Thymus (tissue), 11 donors: ENCODE results near the gene DNAJC16. TPM values are rescaled to one million over a fixed set of nuclear protein-coding genes. Genes with fewer than 3 reads are reported as not detected.
"Not testable (repeated sequence)": the region's sequence is repeated elsewhere in the genome, so short reads cannot be mapped to it uniquely, and the experiment has no call there.

Experiments
- DNase-seq, 9 donors: peaks; one replicate each; pipeline ENCODE4 v3.0.0-alpha.2; 2013; ENCODE audit warnings: low spot score in 9 of 9, low read depth in 6 of 9, missing footprints in 1 of 9
- H3K27ac ChIP-seq, 2 donors: one replicate each; pipeline ENCODE4 v1.5.1; 2013; ENCODE audit warnings: control low read depth in 1 of 2, low read depth in 1 of 2, low read length in 1 of 2, mild to moderate bottlenecking in 1 of 2, moderate library complexity in 1 of 2
- H3K27me3 ChIP-seq, 2 donors: one replicate each; pipeline ENCODE4 v1.5.1; 2013; ENCODE audit warnings: low read length in 1 of 2; ENCODE audit not compliant: control insufficient read depth in 2 of 2, insufficient read depth in 1 of 2
- H3K36me3 ChIP-seq, 2 donors: one replicate each; pipeline ENCODE4 v1.5.1; 2013; ENCODE audit warnings: low read length in 1 of 2, mild to moderate bottlenecking in 1 of 2, moderate library complexity in 1 of 2; ENCODE audit not compliant: control insufficient read depth in 2 of 2, insufficient read depth in 2 of 2
- H3K4me1 ChIP-seq, 2 donors: one replicate each; pipeline ENCODE4 v1.5.1; 2013; ENCODE audit warnings: low read length in 2 of 2; ENCODE audit not compliant: control insufficient read depth in 2 of 2, insufficient read depth in 2 of 2
- H3K4me3 ChIP-seq, 2 donors: one replicate each; pipeline ENCODE4 v1.5.1; 2013; ENCODE audit warnings: low read length in 2 of 2, control low read depth in 1 of 2, mild to moderate bottlenecking in 1 of 2
- H3K9me3 ChIP-seq, 2 donors: one replicate each; pipeline ENCODE4 v1.5.1; 2013; ENCODE audit warnings: low read length in 1 of 2, mild to moderate bottlenecking in 1 of 2; ENCODE audit not compliant: control insufficient read depth in 2 of 2, insufficient read depth in 1 of 2
- WGBS: extraction: QIAGEN DNeasy Blood & Tissue Kit; methylation state at CpG from one replicate; pipeline ENCODE4 v1.1.7; 2013; 5-methylcytosine and 5-hydroxymethylcytosine counted together
- polyA plus RNA-seq: library from polyadenylated mRNA; stranded (reverse); fragments of 200-250 nt; gene quantifications from one replicate; pipeline ENCODE4 v1.2.3, GENCODE V29; 2013
- total RNA-seq: library from RNA; stranded (reverse); fragments of 120-200 nt; gene quantifications from one replicate; pipeline ENCODE4 v1.2.4, GENCODE V29; 2013
- donor health status: healthy.

Gene DNAJC16
- total and polyA plus RNA-seq, 2 donors, result 6.5 to 8.4 TPM

- H3K36me3 ChIP-seq, result no peaks in the 10 kb centered on the region
- WGBS, result 95% methylated on average over 3 of the region's 3 CpGs
- no peak for DNase-seq
Measured at GRCh38 chr1:15513919-15514318, 12.7 kb upstream of the DNAJC16 start.

GRCh38 chr1:15514557-15514956, 12.1 kb upstream of the DNAJC16 start:
- H3K27me3 ChIP-seq, H3K9me3 ChIP-seq, H3K4me1 ChIP-seq, H3K36me3 ChIP-seq, H3K27ac ChIP-seq, H3K4me3 ChIP-seq, DNase-seq: not testable (repeated sequence)
- over 99% methylated on average over 5 of the region's 5 CpGs for WGBS

More at GRCh38 chr1:15513919-15514318, 12.7 kb upstream of the DNAJC16 start:
- Histone ChIP-seq H3K27ac (no peak overlapping the region), H3K4me3 (no peak overlapping the region), H3K4me1 (no peaks in the 10 kb centered on the region), H3K27me3 (no peaks in the 10 kb centered on the region), H3K9me3 (no peaks in the 10 kb centered on the region)

- no peak overlapping the region for H3K27ac ChIP-seq
- no peaks in the 10 kb centered on the region for H3K27me3 ChIP-seq
- DNase-seq, result peak in 1 of 9 donors; percentile 16
- H3K4me3 ChIP-seq, result no peak overlapping the region
- H3K9me3 ChIP-seq, result no peaks in the 10 kb centered on the region
- H3K36me3 ChIP-seq, result no peaks in the 10 kb centered on the region
- no peaks in the 10 kb centered on the region for H3K4me1 ChIP-seq
- WGBS, result 57% methylated on average over 2 of the region's 2 CpGs
Measured at GRCh38 chr1:15515022-15515663, 11.5 kb upstream of the DNAJC16 start.

GRCh38 chr1:15519625-15520024, 7.0 kb upstream of the DNAJC16 start:
- Histone ChIP-seq H3K27me3 (no peaks in the 10 kb centered on the region), H3K4me3 (no peak overlapping the region)

GRCh38 chr1:15521206-15521906, 5.3 kb upstream of the DNAJC16 start:
- H3K4me3 ChIP-seq, H3K9me3 ChIP-seq, H3K27ac ChIP-seq, DNase-seq, H3K36me3 ChIP-seq, H3K27me3 ChIP-seq: not testable (repeated sequence)
- H3K4me1 ChIP-seq, result peaks cover 7 to 22% of the 10 kb centered on the region in 2 donors
- 88% methylated on average over 17 of the region's 17 CpGs for WGBS

More at GRCh38 chr1:15519625-15520024, 7.0 kb upstream of the DNAJC16 start:
- Histone ChIP-seq H3K9me3 (no peaks in the 10 kb centered on the region), H3K4me1 (peaks cover 0 to 10% of the 10 kb centered on the region in 2 donors), H3K27ac (no peak overlapping the region), H3K36me3 (no peaks in the 10 kb centered on the region)
- WGBS, result 96% methylated on average over 3 of the region's 3 CpGs
- no peak for DNase-seq

- WGBS, result 96% methylated on average over 4 of the region's 4 CpGs
- Histone ChIP-seq H3K4me3 (no peak overlapping the region), H3K36me3 (no peaks in the 10 kb centered on the region), H3K27me3 (no peaks in the 10 kb centered on the region), H3K27ac (no peak overlapping the region), H3K4me1 (peaks cover 13 to 25% of the 10 kb centered on the region in 2 donors), H3K9me3 (no peaks in the 10 kb centered on the region)
- DNase-seq, result no peak
Measured at GRCh38 chr1:15522551-15522950, 4.1 kb upstream of the DNAJC16 start.

- peak in 2 of 9 donors; percentile 4 to 8 for DNase-seq
- H3K4me1 ChIP-seq, result peaks cover 14 to 25% of the 10 kb centered on the region in 2 donors
- H3K27ac ChIP-seq, result peak overlapping the region; percentile 73 to 83
- H3K27me3 ChIP-seq, result no peaks in the 10 kb centered on the region
- peak overlapping the region; percentile 51 to 83 for H3K4me3 ChIP-seq
- H3K36me3 ChIP-seq, result no peaks in the 10 kb centered on the region
- H3K9me3 ChIP-seq, result no peaks in the 10 kb centered on the region
- 45% methylated on average over 18 of the region's 18 CpGs for WGBS
Measured at GRCh38 chr1:15523104-15524020, 3.3 kb upstream of the DNAJC16 start.

- Histone ChIP-seq H3K36me3 (no peaks in the 10 kb centered on the region), H3K9me3 (no peaks in the 10 kb centered on the region), H3K4me1 (peaks cover 14 to 25% of the 10 kb centered on the region in 2 donors), H3K27me3 (no peaks in the 10 kb centered on the region), H3K4me3 (peak within 1 kb of the TSS; percentile 72 to 83), H3K27ac (peak within 1 kb of the TSS; percentile 99)
- no peak for DNase-seq
- 1% methylated on average over 27 of the region's 27 CpGs for WGBS
Measured at GRCh38 chr1:15524021-15524282, 2.7 kb upstream of the DNAJC16 start, which contains the start of gene CASP9. Gene CASP9 (minus strand): TSS chr1:15524215. CDS start chr1:15524200, 15 bp downstream.
